MCF 10A (cell line): ENCODE data around the gene PVALEF. TPM values are rescaled to one million over a fixed set of nuclear protein-coding genes. Genes with fewer than 3 reads are reported as not detected.

Experiments
- BruUV-seq: library from RNA; stranded (reverse); fragments of 400-500 nt; replicated peaks from 2 replicates; lab custom pipeline; 2021; lab: Mats Ljungman, UMichigan
- CTCF ChIA-PET: fragments of 300-600 bp; sonication (Branson Sonifier 250); formaldehyde crosslinking; extraction: SDS; loops from one replicate; lab custom pipeline; 2021; ENCODE audit warnings: antibody characterized with exemption, inconsistent platforms; lab: Yijun Ruan, JAX
- POLR2A ChIA-PET: fragments of 300-600, 350-650 bp; sonication (Branson Sonifier 250); formaldehyde crosslinking; extraction: SDS; loops from one replicate; lab custom pipeline; 2020; ENCODE audit warnings: antibody characterized with exemption, inconsistent platforms; lab: Yijun Ruan, JAX
- DNase-seq: peaks from one replicate; pipeline ENCODE4 v3.0.0-alpha.2; 2018; ENCODE audit not compliant: unreplicated experiment
- H3K27ac Mint-ChIP-seq: one replicate; pipeline ENCODE4 v1.8.0; 2022; ENCODE audit warnings: mild to moderate bottlenecking, low read depth, mixed read lengths; ENCODE audit not compliant: unreplicated experiment
- H3K27me3 Mint-ChIP-seq: one replicate; pipeline ENCODE4 v1.8.0; 2022; ENCODE audit warnings: mixed read lengths; ENCODE audit not compliant: insufficient read depth, unreplicated experiment
- H3K36me3 Mint-ChIP-seq: one replicate; pipeline ENCODE4 v1.8.0; 2022; ENCODE audit warnings: mild to moderate bottlenecking, moderate library complexity, mixed read lengths; ENCODE audit not compliant: insufficient read depth, unreplicated experiment
- H3K4me1 Mint-ChIP-seq: one replicate; pipeline ENCODE4 v1.8.0; 2022; ENCODE audit warnings: mixed read lengths; ENCODE audit not compliant: insufficient read depth, unreplicated experiment
- H3K4me3 Mint-ChIP-seq: one replicate; pipeline ENCODE4 v1.8.0; 2022; ENCODE audit warnings: mild to moderate bottlenecking, moderate library complexity, mixed read lengths; ENCODE audit not compliant: unreplicated experiment
- H3K9me3 Mint-ChIP-seq: one replicate; pipeline ENCODE4 v1.8.0; 2022; ENCODE audit warnings: mixed read lengths; ENCODE audit not compliant: unreplicated experiment
- CTCF ChIP-seq: fragments of 200-600 bp; IDR thresholded peaks from one replicate; pipeline ENCODE4 v1.8.0; 2022; ENCODE audit warnings: antibody characterized with exemption, mild to moderate bottlenecking; ENCODE audit not compliant: unreplicated experiment
- intact Hi-C: fragments of 100-400 bp; cut with micrococcal nuclease; formaldehyde crosslinking; loops from 2 replicates; pipeline ENCODE4 v1.14.1; 2022
- total RNA-seq: library from RNA; stranded (reverse); gene quantifications from 2 replicates; pipeline ENCODE4 v1.2.3, GENCODE V29; 2022

The PVALEF gene
- total RNA-seq, 1 experiment from 2014 or later = not detected

- no peak for DNase-seq
- ChIA-PET CTCF (no interaction called here), POLR2A (no interaction called here)
- Mint-ChIP-seq H3K27me3 (no peaks in the 10 kb centered on the region), H3K4me3 (no peak overlapping the region), H3K27ac (no peak overlapping the region), H3K4me1 (no peaks in the 10 kb centered on the region), H3K9me3 (no peaks in the 10 kb centered on the region), H3K36me3 (peaks cover 7% of the 10 kb centered on the region)
- intact Hi-C loops = no loop called here
- no peak for TF ChIP-seq CTCF
- BruUV-seq = no TSS peak
Measured at GRCh38 chr17:81196505-81197408, 31.4 kb downstream of the PVALEF start.

GRCh38 chr17:81197409-81197795 is 32.1 kb downstream of the PVALEF start:
- H3K4me1 Mint-ChIP-seq = no peaks in the 10 kb centered on the region

GRCh38 chr17:81197831-81198490 is 32.7 kb downstream of the PVALEF start:
- intact Hi-C loops = no loop called here
- no peak for DNase-seq
- H3K4me3 Mint-ChIP-seq = no peak overlapping the region
- no peaks in the 10 kb centered on the region for H3K9me3 Mint-ChIP-seq
- no peaks in the 10 kb centered on the region for H3K27me3 Mint-ChIP-seq
- TF ChIP-seq CTCF = no peak
- H3K36me3 Mint-ChIP-seq = peaks cover 7% of the 10 kb centered on the region
- H3K27ac Mint-ChIP-seq = no peak overlapping the region
- H3K4me1 Mint-ChIP-seq = no peaks in the 10 kb centered on the region
- ChIA-PET POLR2A (no interaction called here), CTCF (interaction anchor here (0.7 to 1.6 kb wide), 2 partner anchors 40 to 55 kb away, joined by 3 to 4 read pairs; no protein-coding TSS in a partner anchor)
- no TSS peak for BruUV-seq

More at GRCh38 chr17:81197409-81197795, 32.1 kb downstream of the PVALEF start:
- Mint-ChIP-seq H3K36me3 (peaks cover 7% of the 10 kb centered on the region), H3K27me3 (no peaks in the 10 kb centered on the region), H3K4me3 (no peak overlapping the region), H3K27ac (no peak overlapping the region), H3K9me3 (no peaks in the 10 kb centered on the region)
- TF ChIP-seq CTCF = no peak
- BruUV-seq = no TSS peak
- no peak for DNase-seq
- POLR2A ChIA-PET = no interaction called here
- intact Hi-C loops = no loop called here
- CTCF ChIA-PET = interaction anchor here (0.7 kb wide), 1 partner anchor 39 kb away, joined by 4 read pairs; no protein-coding TSS in a partner anchor
